Measurements from ENCODE around the gene C1orf53. TPM values are rescaled to one million over a fixed set of nuclear protein-coding genes. Genes with fewer than 3 reads are reported as not detected.

C1orf53 gene
- total and polyA plus RNA-seq, 9 of the 15 experiments (the other 6 are each of a cell fraction or from before 2014, with no cell fraction given): 0.31 to 3.2 (median 2.3) TPM

GRCh38 chr1:197928849-197929336, 26.5 kb downstream of the C1orf53 start (continued):
- no peak for TF ChIP-seq FOSL1 (tag; conservative IDR thresholded peaks at IDR 0.05)
- TF ChIP-seq ZKSCAN1 (IDR thresholded peaks at IDR 0.05; ENCODE audit: low read depth, low read length): no peak
- TF ChIP-seq KHSRP (IDR thresholded peaks at IDR 0.05): no peak
- TF ChIP-seq ZNF134 (CRISPR knock-in tag; conservative IDR thresholded peaks at IDR 0.05): no peak
- TF ChIP-seq BRF2 (IDR thresholded peaks at IDR 0.05; ENCODE audit: borderline replicate concordance, insufficient read depth, insufficient read length): no peak
- TF ChIP-seq FOXP4 (CRISPR knock-in tag; IDR thresholded peaks at IDR 0.05; ENCODE audit: borderline replicate concordance): no peak
- no peak for TF ChIP-seq ZBTB17 (CRISPR knock-in tag; IDR thresholded peaks at IDR 0.05)
- TF ChIP-seq STAT5B (CRISPR knock-in tag; IDR thresholded peaks at IDR 0.05): no peak
- no peak for TF ChIP-seq OTX1 (CRISPR knock-in tag; IDR thresholded peaks at IDR 0.05)
- TF ChIP-seq GATAD2A (IDR thresholded peaks at IDR 0.05): no peak
- no peak for TF ChIP-seq CGGBP1 (CRISPR knock-in tag; IDR thresholded peaks at IDR 0.05)
- TF ChIP-seq KLF6 (CRISPR knock-in tag; IDR thresholded peaks at IDR 0.05; ENCODE audit: borderline replicate concordance): no peak
- TF ChIP-seq ZNF699 (CRISPR knock-in tag; IDR thresholded peaks at IDR 0.05; ENCODE audit: insufficient replicate concordance): no peak
- no peak for TF ChIP-seq ZNF584 (CRISPR knock-in tag; IDR thresholded peaks at IDR 0.05; ENCODE audit: low read depth)
- no peak for TF ChIP-seq SNAPC5 (CRISPR knock-in tag; IDR thresholded peaks at IDR 0.05)
- no peak for TF ChIP-seq ZNF717 (CRISPR knock-in tag; IDR thresholded peaks at IDR 0.05)
- no peak for TF ChIP-seq ZNF586 (CRISPR knock-in tag; conservative IDR thresholded peaks at IDR 0.05)
- no peak for TF ChIP-seq ETS1 (conservative IDR thresholded peaks at IDR 0.05; ENCODE audit: control insufficient read depth, low read depth, low read length)
- no peak for TF ChIP-seq KDM1A (IDR thresholded peaks at IDR 0.05)
- peak; percentile 36 for TF ChIP-seq MEIS2 (IDR thresholded peaks at IDR 0.05; ENCODE audit: partially characterized antibody)
- no peak for TF ChIP-seq MEF2A (IDR thresholded peaks at IDR 0.05; ENCODE audit: control insufficient read depth, low read depth, low read length)
- no peak for TF ChIP-seq JUN (IDR thresholded peaks at IDR 0.05; ENCODE audit: borderline replicate concordance, low read depth, low read length)
- TF ChIP-seq JUN (CRISPR knock-in tag; IDR thresholded peaks at IDR 0.05; ENCODE audit: borderline replicate concordance): no peak
- TF ChIP-seq RAD51 (IDR thresholded peaks at IDR 0.05; ENCODE audit: borderline replicate concordance, low read depth): no peak
- no peak for TF ChIP-seq TFAM (CRISPR knock-in tag; conservative IDR thresholded peaks at IDR 0.05)
- no peak for TF ChIP-seq POU5F1 (IDR thresholded peaks at IDR 0.05; ENCODE audit: borderline replicate concordance, low read depth, low read length, partially characterized antibody)
- no peak for TF ChIP-seq MCM2 (IDR thresholded peaks at IDR 0.05; ENCODE audit: low read depth)
- TF ChIP-seq CEBPB (tag; IDR thresholded peaks at IDR 0.05): no peak
